GM18499 (cell line): ENCODE data around the gene ABCA4.
"Not testable (repeated sequence)": the region's sequence is repeated elsewhere in the genome, so short reads cannot be mapped to it uniquely, and the experiment has no call there.

Source experiments
- ATAC-seq: cut with Tn5 transposase; IDR thresholded peaks from one replicate; pipeline ENCODE4 v1.9.1; 2021; ENCODE audit warnings: moderate number of reproducible peaks; ENCODE audit not compliant: insufficient read depth, unreplicated experiment

ABCA4 gene

DNA sequence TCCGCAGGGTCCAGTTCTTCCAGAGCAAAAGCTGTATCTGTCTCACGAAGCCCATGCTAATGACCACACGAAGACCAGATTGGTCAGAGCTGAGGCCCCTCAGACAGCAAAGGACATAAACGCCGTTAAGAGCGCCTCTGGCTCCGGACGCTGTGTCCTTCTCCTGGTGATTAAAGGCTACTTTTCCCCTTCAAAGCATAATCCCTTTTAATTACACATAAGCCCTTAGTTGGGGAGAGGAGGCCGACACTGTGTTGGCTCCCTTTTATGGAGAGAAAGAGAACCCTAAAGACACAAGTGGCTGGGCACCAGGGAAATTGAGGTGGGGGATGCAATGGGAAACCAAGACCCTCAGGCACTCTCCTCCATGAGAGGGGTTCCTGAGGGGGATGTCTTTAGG is at the start of gene ABCA4:
Gene ABCA4, minus strand, starts transcription at position 158 of the 400 bp plus-strand sequence. Its CDS starts 103 bp downstream, at position 55.
- no peak for ATAC-seq

DNA sequence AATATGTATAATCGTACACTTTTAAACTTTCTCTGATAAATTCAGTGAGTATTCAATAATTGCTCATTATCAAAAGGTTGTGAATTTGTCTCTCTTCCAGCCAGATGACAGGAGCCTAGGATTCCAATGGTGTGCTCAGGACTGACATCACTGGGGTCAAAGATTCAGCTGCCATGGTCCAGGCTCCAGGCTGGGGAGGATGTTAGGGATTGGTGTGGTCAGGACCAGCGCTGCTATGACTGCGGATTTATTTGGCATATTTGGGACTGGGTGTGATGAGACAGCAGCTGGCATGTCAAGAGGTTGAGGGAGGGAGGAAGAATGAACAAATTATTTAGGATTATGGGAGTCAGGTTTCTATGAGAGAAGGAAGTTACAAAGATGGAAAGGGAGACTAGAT is 48.2 kb upstream of the ABCA4 start:
- no peak for ATAC-seq

DNA sequence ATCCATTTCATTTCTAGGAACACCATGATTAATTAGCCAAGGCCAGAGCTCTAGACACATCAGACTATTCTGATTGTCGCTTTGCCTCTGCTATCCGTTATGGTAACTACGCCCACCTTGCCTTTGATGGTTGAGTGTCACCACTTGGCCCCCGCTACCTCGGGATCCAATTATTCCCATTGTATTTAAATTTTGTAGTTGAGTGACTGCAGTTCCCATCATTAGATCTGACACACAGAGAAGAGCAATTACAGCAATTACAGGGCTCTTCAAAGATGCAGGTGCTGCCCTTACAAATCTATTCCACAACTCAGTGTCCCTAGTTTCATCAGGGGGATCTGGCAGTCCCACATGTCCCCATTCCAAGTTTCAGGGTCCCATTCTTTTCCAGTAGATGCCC is 44.9 kb upstream of the ABCA4 start:
- ATAC-seq: no peak

DNA sequence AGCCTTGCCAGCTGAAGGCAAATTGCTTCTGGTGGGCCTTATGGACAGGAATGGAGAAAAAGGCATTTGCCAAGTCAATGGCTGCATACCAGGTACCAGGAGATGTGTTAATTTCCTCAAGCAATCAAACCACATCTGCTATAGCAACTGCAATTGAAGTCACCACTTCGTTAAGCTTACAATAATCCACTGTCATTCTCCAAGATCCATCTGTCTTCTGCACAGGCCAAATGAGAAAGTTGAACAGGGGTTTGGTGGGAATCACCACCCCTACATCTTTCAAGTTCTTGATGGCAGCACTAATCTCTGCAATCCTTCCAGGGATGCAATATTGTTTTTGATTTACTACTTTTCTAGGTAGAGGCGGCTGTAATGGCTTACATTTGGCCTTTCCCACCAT is 43.9 kb upstream of the ABCA4 start:
- not testable (repeated sequence) for ATAC-seq

- ATAC-seq: not testable (repeated sequence)
Measured at GRCh38 chr1:94164121-94164520, 43.2 kb upstream of the ABCA4 start.

- ATAC-seq: not testable (repeated sequence)
Measured at GRCh38 chr1:94163249-94163648, 42.3 kb upstream of the ABCA4 start.

- no peak for ATAC-seq
Measured at GRCh38 chr1:94160811-94161210, 39.9 kb upstream of the ABCA4 start.

GRCh38 chr1:94156096-94156625 is 35.2 kb upstream of the ABCA4 start:
- ATAC-seq: no peak

- ATAC-seq: no peak
Measured at GRCh38 chr1:94154989-94155388, 34.0 kb upstream of the ABCA4 start.

- no peak for ATAC-seq
Measured at GRCh38 chr1:94153133-94153532, 32.2 kb upstream of the ABCA4 start.

GRCh38 chr1:94149166-94149565 is 28.2 kb upstream of the ABCA4 start:
- not testable (repeated sequence) for ATAC-seq

GRCh38 chr1:94146273-94146672 is 25.3 kb upstream of the ABCA4 start:
- ATAC-seq: no peak

DNA sequence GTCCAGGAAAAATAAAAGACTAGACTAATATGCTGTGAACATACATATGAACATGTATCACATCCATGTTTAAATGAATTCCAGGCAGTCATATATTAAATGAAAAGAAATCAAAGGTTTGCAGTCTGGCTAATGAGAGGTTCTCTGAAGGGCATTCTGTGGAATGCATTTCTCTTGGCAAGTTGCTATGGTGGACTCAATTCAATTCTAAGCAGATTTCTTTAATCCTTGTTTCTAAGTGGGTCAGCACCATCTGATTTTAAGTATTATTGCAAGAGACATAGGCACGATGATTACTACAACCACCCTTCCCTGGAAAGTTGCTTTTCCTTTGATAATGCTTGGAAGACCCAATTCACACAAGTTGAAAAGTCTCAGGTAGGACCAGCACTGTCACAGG is 23.9 kb upstream of the ABCA4 start:
- no peak for ATAC-seq

GRCh38 chr1:94143809-94144176 is 22.8 kb upstream of the ABCA4 start:
- ATAC-seq: no peak

DNA sequence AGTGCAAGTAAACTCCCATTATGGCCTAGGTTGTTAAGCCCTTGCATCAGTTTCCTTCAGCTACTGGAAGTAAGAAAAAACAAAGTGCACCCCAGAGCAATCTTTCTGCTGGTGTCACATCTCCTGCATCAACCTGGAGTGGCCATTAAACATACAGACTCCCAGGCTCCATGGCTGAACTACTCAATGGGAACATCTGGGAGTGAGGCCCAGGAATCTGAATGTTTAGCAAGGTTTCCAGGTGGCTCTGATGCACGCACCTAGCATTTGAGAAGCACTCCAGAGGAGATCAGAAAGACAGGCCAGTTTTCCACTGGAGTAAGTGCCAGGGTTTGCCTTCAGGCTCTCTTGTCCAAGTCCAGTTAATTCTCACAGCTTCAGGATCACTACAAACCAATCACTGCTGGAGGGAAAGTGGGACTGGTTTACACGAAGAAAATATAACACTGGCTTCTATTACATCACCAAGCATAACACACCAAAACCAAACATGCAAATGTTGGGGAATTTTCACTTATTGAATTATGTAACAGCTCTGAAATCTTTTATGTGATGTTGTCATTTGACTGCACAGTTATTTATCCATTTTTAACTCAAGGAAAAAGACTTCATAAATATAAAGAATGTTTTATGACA is 22.3 kb upstream of the ABCA4 start:
- ATAC-seq: no peak

DNA sequence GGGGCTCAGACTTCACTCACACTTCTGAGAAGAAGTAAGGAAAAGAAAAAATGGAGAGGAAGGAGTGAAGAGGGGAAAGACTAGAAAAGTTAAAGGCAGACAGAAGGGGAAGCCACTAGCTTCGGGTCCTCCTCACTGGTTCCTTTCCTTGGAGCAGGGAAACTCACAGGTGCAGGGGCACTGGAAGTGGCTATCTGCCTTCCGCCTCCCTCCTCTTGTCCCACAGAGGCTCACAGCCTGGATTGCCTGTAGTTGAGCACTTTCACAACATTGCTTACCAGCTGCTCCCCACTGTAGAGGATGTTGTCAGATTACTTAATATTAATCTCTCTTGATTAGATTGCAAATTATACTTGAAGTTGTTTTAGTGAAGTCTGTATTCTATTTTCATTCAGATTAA is 21.6 kb upstream of the ABCA4 start:
- ATAC-seq: no peak

DNA sequence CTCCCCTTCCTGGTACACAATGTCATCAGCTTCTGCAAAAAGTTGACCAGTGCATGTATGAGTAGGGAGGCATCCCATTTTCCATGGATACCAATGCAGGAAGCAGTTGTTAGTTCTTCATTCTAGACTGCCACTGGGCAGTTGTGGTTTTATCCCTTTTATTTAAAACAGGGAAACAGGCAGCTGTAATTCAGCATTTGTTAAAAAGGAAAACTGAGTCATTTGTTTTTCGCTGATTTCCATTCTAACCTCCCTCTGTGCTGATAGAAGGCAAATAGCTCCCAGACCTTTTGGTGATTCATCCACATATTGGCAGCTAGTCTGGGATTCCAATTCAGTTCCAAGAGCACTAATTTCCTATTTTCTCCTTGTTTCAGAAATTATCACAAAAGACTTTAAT is 21.1 kb upstream of the ABCA4 start:
- no peak for ATAC-seq

DNA sequence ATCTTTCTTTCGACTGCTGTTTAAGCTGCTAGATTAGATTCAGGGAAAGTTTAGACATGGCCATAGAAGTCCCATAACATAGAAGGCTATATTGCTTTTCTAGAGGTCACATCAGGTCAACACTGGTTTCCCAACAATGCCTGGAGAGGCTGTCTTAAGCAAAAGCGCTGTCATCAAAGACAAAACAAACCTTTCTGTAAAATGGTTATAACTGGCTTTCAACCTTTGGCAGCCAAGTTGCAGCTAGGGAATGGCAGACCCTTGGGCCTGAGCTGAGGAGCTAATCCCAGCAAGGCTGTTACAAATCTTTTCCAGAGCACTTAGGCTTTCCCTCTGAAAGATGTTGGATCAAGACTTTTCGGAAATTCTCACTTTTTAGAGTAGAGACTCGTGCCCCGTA is 11.2 kb upstream of the ABCA4 start:
- ATAC-seq: no peak

DNA sequence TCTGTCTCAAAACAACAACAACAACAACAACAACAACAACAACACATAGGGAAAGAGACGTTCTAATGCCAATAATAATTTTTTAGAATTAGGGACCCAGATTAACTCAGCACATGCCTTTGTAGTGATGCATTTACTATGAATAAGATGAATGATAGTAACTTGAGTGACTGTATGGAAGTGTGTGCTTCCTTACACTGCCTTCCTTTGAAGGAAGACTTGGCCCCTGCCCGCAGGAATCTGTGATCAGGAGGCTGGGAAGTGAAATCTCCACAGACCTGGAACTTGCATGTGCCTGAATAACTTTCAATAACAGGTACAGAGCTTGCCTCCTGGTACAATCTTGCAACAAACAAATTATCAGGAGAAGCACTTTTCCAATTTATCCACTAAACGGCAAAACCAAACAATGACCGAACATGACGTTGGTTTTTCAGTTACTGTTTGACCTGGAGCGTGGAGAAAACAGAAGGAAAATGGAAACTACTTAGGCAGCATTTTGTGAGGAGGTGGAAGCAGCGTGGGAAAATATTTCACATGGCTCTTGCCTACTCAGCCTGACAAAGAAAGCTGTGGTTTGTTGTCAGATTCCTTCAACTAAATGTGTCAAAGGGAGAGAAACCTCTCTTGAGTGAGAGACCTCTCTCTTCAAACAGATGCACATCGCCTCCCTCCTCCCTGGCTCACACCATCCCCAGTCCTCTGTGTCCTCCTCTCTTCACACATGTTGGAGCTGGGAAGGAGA is 10.1 kb upstream of the ABCA4 start:
- ATAC-seq: no peak

DNA sequence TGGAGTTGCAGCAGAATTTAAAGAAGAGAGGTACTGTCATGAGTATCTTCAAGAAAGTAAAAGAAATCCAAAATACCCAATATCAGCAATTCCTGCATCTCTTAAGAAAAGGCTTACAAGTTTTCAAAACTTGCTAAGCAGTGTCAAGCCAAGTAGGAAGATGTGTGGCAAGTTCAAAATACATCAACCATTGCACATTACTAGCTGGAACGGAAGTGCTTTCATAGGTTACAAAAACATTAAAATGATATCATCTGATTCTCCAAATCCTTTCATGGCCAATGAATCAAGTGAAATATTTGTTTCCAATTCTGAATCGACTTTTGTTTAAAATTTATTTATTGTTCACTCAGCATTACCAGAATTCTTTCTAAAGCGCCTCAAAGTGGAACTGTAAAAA is 5.7 kb upstream of the ABCA4 start:
- no peak for ATAC-seq

GRCh38 chr1:94125551-94126514 is 4.9 kb upstream of the ABCA4 start:
- no peak for ATAC-seq
